ENCODE results near the gene NRG2. TPM values are rescaled to one million over a fixed set of nuclear protein-coding genes. Genes with fewer than 3 reads are reported as not detected.

NRG2 gene
- total RNA-seq, 2 experiments from 2014 or later, result 0.11 TPM; not detected in 1

DNA sequence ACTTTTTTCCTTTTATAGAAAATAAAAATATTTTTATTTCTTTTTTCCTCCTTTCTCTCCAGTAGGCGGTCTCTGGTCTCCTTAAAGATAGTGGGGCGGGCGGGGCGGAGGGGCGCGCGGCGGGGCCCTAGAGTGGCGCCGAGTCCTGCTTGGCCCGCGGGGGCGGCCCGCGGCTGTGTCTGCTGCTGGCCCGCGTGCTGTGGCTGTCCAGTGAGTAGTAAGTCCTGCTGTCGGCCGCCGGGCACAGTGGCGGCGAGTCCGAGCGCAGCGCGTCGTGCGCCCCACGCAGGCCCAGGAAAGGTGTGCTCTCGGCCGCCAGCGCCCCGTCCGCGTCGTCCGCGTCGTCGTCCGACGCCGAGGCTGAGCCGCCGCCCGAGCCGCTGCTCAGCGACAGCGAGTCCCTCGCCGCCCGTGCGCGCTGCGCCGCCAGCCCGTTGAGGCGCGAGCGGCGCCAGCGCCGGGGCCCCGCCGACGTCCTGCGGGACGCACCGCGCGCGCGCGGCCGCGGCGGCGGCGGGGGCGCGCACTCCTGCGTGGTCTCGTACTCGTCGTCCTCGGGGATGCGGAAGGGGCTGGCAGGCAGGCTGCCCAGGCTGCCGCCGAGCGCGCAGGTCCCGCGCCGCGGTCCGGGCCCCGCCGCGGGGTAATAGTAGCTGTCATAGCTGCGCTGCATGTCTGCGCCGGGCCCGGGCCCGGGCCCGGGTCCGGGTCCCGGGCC lies 195.2 kb downstream of the NRG2 start:
- H3K27me3 Mint-ChIP-seq, result peaks cover 12% of the 10 kb centered on the region
- ChIA-PET CTCF (interaction anchor here (1.0 to 6.8 kb wide), 7 partner anchors 15 to 121 kb away, joined by 4 to 121 read pairs (median 15); no protein-coding TSS in a partner anchor), POLR2A (interaction anchor here (0.8 to 1.1 kb wide), 4 partner anchors 8 to 72 kb away, joined by 3 to 7 read pairs (median 3); no protein-coding TSS in a partner anchor)
- H3K36me3 Mint-ChIP-seq (ENCODE audit: low read depth), result no peaks in the 10 kb centered on the region
- TF ChIP-seq, protein P1, sequence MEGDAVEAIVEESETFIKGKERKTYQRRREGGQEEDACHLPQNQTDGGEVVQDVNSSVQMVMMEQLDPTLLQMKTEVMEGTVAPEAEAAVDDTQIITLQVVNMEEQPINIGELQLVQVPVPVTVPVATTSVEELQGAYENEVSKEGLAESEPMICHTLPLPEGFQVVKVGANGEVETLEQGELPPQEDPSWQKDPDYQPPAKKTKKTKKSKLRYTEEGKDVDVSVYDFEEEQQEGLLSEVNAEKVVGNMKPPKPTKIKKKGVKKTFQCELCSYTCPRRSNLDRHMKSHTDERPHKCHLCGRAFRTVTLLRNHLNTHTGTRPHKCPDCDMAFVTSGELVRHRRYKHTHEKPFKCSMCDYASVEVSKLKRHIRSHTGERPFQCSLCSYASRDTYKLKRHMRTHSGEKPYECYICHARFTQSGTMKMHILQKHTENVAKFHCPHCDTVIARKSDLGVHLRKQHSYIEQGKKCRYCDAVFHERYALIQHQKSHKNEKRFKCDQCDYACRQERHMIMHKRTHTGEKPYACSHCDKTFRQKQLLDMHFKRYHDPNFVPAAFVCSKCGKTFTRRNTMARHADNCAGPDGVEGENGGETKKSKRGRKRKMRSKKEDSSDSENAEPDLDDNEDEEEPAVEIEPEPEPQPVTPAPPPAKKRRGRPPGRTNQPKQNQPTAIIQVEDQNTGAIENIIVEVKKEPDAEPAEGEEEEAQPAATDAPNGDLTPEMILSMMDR (IDR thresholded peaks at IDR 0.05), result no peak
- peak overlapping the region; percentile 70 for H3K4me3 Mint-ChIP-seq
- intact Hi-C loops (cut with micrococcal nuclease), result no loop called here
- no peak overlapping the region for H3K27ac Mint-ChIP-seq
- ATAC-seq (peak; percentile 81), DNase-seq (peak; percentile 79)
- H3K9me3 Mint-ChIP-seq, result no peaks in the 10 kb centered on the region
- peaks cover 15% of the 10 kb centered on the region for H3K4me1 Mint-ChIP-seq (ENCODE audit: low read depth)

DNA sequence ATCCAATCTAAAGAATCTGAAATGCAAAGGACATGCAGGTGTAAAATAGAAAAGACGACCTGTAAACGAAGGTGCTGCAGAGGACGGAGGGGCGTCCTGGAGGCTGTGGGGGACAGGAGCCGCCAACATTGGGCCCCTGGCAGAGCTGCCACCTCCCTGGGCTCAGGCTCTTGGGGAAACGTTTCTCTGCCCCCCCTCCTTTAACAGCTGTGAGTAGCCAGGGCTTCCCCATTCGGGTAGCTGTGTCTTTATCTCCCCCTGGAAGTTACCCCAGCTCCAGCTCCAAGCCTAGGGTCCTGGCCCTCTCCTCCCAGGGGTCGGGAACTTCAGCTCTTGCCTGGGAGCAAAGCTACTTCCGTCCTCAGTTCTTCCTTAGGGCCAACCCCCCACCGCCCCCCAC lies 196.0 kb downstream of the NRG2 start:
- no peak for DNase-seq
- peaks cover 12% of the 10 kb centered on the region for H3K27me3 Mint-ChIP-seq
- intact Hi-C loops (cut with micrococcal nuclease), result no loop called here
- H3K4me1 Mint-ChIP-seq (ENCODE audit: low read depth), result peaks cover 15% of the 10 kb centered on the region
- no peaks in the 10 kb centered on the region for H3K9me3 Mint-ChIP-seq
- POLR2A ChIA-PET, result interaction anchor here (0.8 to 0.9 kb wide), 2 partner anchors 9 to 54 kb away, joined by 3 read pairs; no protein-coding TSS in a partner anchor
- no peaks in the 10 kb centered on the region for H3K36me3 Mint-ChIP-seq (ENCODE audit: low read depth)
- no peak overlapping the region for H3K27ac Mint-ChIP-seq
- CTCF ChIA-PET, result interaction anchor here (1.0 to 6.8 kb wide), 3 partner anchors 16 to 122 kb away, joined by 4 to 121 read pairs (median 53); no protein-coding TSS in a partner anchor
- no peak for ATAC-seq
- peak overlapping the region; percentile 60 for H3K4me3 Mint-ChIP-seq
- TF ChIP-seq, protein P1 (IDR thresholded peaks at IDR 0.05), result no peak

DNA sequence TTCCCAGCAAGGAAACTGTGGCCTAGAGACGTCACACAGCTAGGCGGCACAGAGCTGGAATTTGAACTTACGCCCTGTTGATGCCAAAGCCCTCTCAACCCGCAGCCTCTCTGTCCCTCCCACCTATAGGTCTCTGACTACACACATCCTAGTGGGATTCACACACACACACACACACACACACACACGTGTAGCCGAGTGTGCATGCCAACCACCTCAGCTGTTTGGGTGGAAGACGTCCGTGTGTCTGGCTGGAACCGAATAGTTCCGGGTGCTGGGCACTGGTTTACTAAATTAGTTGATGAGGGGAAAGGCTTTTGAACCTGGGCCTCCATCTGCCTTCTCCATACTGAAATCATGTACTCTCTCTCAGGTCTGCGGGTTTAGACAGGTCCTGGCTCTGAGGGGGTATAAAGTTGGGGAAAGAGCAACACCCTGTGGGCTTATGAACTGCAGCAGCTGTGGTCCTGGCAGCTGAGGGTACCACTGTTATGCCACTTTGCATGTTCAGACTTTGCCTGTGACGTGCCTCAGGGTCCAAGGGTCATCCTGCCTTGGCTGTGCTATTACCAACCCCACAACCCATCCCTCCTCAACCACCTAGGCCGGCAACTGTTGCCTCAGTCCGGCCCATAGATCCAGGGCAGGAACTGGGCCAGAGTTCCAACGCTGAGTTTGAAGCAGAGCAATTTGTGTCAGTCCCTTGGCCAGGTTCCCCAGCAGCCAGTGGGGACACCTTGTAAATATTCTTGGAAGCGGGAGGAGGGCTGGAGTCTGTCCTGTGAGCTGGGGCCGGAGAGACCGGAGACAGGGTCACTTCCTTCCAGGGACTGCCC lies 197.0 kb downstream of the NRG2 start:
- DNase-seq (no peak), ATAC-seq (no peak)
- Mint-ChIP-seq H3K27ac (no peak overlapping the region), H3K27me3 (peaks cover 12% of the 10 kb centered on the region), H3K36me3 (ENCODE audit: low read depth) (no peaks in the 10 kb centered on the region), H3K4me3 (no peak overlapping the region), H3K9me3 (no peaks in the 10 kb centered on the region), H3K4me1 (ENCODE audit: low read depth) (peaks cover 15% of the 10 kb centered on the region)
- CTCF ChIA-PET, result interaction anchor here (0.7 to 6.8 kb wide), 4 partner anchors 57 to 212 kb away, joined by 3 to 121 read pairs (median 28); no protein-coding TSS in a partner anchor
- TF ChIP-seq, protein P1 (IDR thresholded peaks at IDR 0.05), result no peak
- intact Hi-C loops (cut with micrococcal nuclease), result loop anchor here (2.0 kb wide), 1 partner anchor 59 kb away; no protein-coding TSS in a partner anchor
- POLR2A ChIA-PET, result interaction anchor here (0.8 kb wide), 1 partner anchor 9 kb away, joined by 4 read pairs; no protein-coding TSS in a partner anchor

DNA sequence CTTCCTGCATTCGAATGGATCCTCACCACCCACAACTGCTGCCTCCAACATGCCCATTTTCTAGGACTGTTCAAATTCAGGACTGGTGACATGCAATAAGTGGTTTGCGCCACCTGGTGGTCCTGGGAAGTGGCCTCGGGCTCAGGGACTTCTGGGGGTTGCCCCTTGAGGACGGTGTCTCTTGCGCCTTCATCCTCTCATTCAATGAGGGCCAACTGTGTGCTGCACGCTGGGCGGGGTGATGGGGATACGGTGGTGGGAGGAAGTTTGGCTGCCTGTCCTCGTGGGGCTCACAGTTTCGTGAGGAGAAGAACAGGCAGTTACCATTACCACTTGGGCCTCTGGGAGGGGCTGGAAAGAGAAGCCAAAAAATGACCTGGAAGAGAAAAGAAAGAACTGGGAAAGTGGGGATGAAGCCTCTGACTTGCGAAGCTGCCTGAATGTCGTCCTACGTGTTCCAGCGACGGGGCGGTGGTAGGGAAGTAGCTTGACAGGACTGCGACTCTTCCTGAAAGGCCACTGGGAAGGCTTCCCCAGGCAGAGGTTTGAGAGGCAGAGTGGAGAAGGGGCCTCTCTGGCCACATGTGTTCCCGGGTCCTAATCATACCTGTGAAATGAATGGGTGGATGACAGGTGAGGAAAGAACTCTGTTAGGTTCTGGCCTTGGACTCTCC lies 198.5 kb downstream of the NRG2 start:
- peak; percentile 93 for DNase-seq
- peaks cover 12% of the 10 kb centered on the region for H3K27me3 Mint-ChIP-seq
- peak; percentile 65 for ATAC-seq
- intact Hi-C loops (cut with micrococcal nuclease), result loop anchor here (2.0 kb wide), 1 partner anchor 58 kb away; no protein-coding TSS in a partner anchor
- TF ChIP-seq, protein P1 (IDR thresholded peaks at IDR 0.05), result peak; percentile 91
- no peaks in the 10 kb centered on the region for H3K9me3 Mint-ChIP-seq
- no peaks in the 10 kb centered on the region for H3K36me3 Mint-ChIP-seq (ENCODE audit: low read depth)
- no peak overlapping the region for H3K4me3 Mint-ChIP-seq
- no peak overlapping the region for H3K27ac Mint-ChIP-seq
- peaks cover 15% of the 10 kb centered on the region for H3K4me1 Mint-ChIP-seq (ENCODE audit: low read depth)
- CTCF ChIA-PET, result interaction anchor here (0.7 to 6.8 kb wide), 12 partner anchors 11 to 211 kb away, joined by 3 to 121 read pairs (median 6); no protein-coding TSS in a partner anchor
- POLR2A ChIA-PET, result no interaction called here

Measured in activated CD8-positive, alpha-beta T cell treated with anti-CD3 and anti-CD28 coated beads for 36 hours (primary cell).